Aorta (tissue), 5 donors: ENCODE data around the gene ACOT7. TPM values are rescaled to one million over a fixed set of nuclear protein-coding genes. Genes with fewer than 3 reads are reported as not detected.
"Not testable (repeated sequence)": the region's sequence is repeated elsewhere in the genome, so short reads cannot be mapped to it uniquely, and the experiment has no call there.

Experiments used
- ATAC-seq: fragments of 200-7000 bp; cut with Tn5 transposase; one replicate; pipeline ENCODE4 v1.9.1; 2022; ENCODE audit warnings: moderate library complexity; ENCODE audit not compliant: low FRiP score
- DNase-seq, 2 donors: peaks; one replicate each; pipeline ENCODE4 v3.0.0-alpha.2; 2020
- H3K27ac ChIP-seq, 2 donors: one replicate each; pipeline ENCODE4 v1.5.1; 2013; ENCODE audit warnings: low read length in 2 of 2, mild to moderate bottlenecking in 2 of 2, moderate library complexity in 2 of 2, control low read depth in 1 of 2, inconsistent platforms in 1 of 2, low read depth in 1 of 2
- H3K27me3 ChIP-seq, 2 donors: one replicate each; pipeline ENCODE4 v1.6.1; 2013; ENCODE audit warnings: control low read depth in 1 of 2, low read length in 1 of 2, mild to moderate bottlenecking in 1 of 2, moderate library complexity in 1 of 2; ENCODE audit not compliant: insufficient read depth in 2 of 2, control insufficient read depth in 1 of 2
- H3K36me3 ChIP-seq, 2 donors: one replicate each; pipeline ENCODE4 v1.6.1; 2013; ENCODE audit warnings: control low read depth in 1 of 2, low read length in 1 of 2, mild to moderate bottlenecking in 1 of 2; ENCODE audit not compliant: insufficient read depth in 2 of 2, control insufficient read depth in 1 of 2
- H3K4me1 ChIP-seq, 2 donors: one replicate each; pipeline ENCODE4 v1.6.1; 2013; ENCODE audit warnings: low read length in 2 of 2, control low read depth in 1 of 2, mild to moderate bottlenecking in 1 of 2, moderate library complexity in 1 of 2; ENCODE audit not compliant: insufficient read depth in 2 of 2, control insufficient read depth in 1 of 2
- H3K4me3 ChIP-seq, 2 donors: one replicate each; pipeline ENCODE4 v1.5.1; 2013; ENCODE audit warnings: low read length in 2 of 2, control low read depth in 1 of 2, mild to moderate bottlenecking in 1 of 2
- H3K9me3 ChIP-seq: one replicate; pipeline ENCODE4 v1.6.1; 2013; ENCODE audit warnings: mild to moderate bottlenecking, low read length; ENCODE audit not compliant: control insufficient read depth
- WGBS, 2 donors: extraction: QIAGEN DNeasy Blood & Tissue Kit; methylation state at CpG; one replicate each; pipeline ENCODE4 v1.1.7; 2013; 5-methylcytosine and 5-hydroxymethylcytosine counted together
- intact Hi-C, 2 donors: fragments of 100-400 bp; cut with DNase I; formaldehyde crosslinking; loops; one replicate each; pipeline versions ENCODE4 v1.14.2 to v1.15.0; 2022
- polyA plus RNA-seq, 2 donors: library from polyadenylated mRNA; stranded (reverse); fragments of 200-250 nt; gene quantifications; one replicate each; pipeline ENCODE4 v1.2.3, GENCODE V29; 2013
- total RNA-seq, 2 donors: library from RNA; stranded (reverse); fragmentation: NEBNext Ultra II Directional; extraction: Animal tissue kit (Norgen Biotek cat#: 25700); gene quantifications; one replicate each; pipeline ENCODE4 v1.2.1, GENCODE V29; 2021
- donor health status: healthy with polysubstance abuse.
- donor health status: Bipolar disorder and iron deficiency.
- donor health status: DM: no; HTN: no; CAD: no.
- donor health status: DM: no; HTN: no; CAD: no.
- donor health status: DM: yes; HTN: yes; CAD: no.

ACOT7 gene
- total and polyA plus RNA-seq, 4 donors, result 12.5 to 22.6 (median 17.6) TPM

GRCh38 chr1:6409733-6410132 lies 16.2 kb upstream of the ACOT7 start:
- H3K36me3 ChIP-seq, result no peaks in the 10 kb centered on the region
- H3K4me1 ChIP-seq, result no peaks in the 10 kb centered on the region
- no peaks in the 10 kb centered on the region for H3K9me3 ChIP-seq
- no peaks in the 10 kb centered on the region for H3K27me3 ChIP-seq
- no peak overlapping the region for H3K27ac ChIP-seq
- ATAC-seq (no peak), DNase-seq (no peak)
- intact Hi-C loops, result loop anchor here in 1 of 2 donors (5.0 kb wide), 1 partner anchor 47 kb away; no protein-coding TSS in a partner anchor
- H3K4me3 ChIP-seq, result no peak overlapping the region
- 92 to 93% methylated on average over 6 of the region's 6 CpGs for WGBS, 2 donors

GRCh38 chr1:6409053-6409452 lies 15.5 kb upstream of the ACOT7 start:
- Histone ChIP-seq H3K9me3 (no peaks in the 10 kb centered on the region), H3K4me1 (no peaks in the 10 kb centered on the region), H3K27me3 (no peaks in the 10 kb centered on the region), H3K27ac (no peak overlapping the region), H3K4me3 (no peak overlapping the region), H3K36me3 (no peaks in the 10 kb centered on the region)
- intact Hi-C loops, result loop anchor here in 1 of 2 donors (5.0 kb wide), 1 partner anchor 47 kb away; no protein-coding TSS in a partner anchor
- ATAC-seq (no peak), DNase-seq (no peak)
- 89 to 93% methylated on average over 4 of the region's 4 CpGs for WGBS, 2 donors

DNA sequence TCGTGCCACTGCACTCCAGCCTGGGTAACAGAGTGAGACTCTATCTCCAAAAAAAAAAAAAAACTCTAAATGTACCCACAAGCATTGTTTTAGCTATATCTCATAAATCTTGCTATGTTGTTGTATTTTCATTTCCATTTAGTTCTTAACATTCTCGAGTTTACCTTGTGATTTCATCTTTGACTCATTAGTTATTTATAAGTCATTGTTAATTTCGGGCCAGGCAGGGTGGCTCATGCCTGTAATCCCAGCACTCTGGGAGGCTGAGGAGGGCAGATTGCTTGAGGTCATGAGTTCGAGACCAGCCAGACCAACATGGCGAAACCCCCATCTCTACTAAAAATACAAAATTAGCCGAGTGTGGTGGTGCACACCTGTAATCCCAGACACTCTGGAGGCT lies 14.5 kb upstream of the ACOT7 start:
- DNase-seq (no peak), ATAC-seq (no peak)
- no peaks in the 10 kb centered on the region for H3K36me3 ChIP-seq
- H3K9me3 ChIP-seq, result no peaks in the 10 kb centered on the region
- H3K27me3 ChIP-seq, result no peaks in the 10 kb centered on the region
- intact Hi-C loops, result loop anchor here in 1 of 2 donors (5.0 kb wide), 1 partner anchor 46 kb away; no protein-coding TSS in a partner anchor
- H3K27ac ChIP-seq, result no peak overlapping the region
- 55 to 62% methylated on average over 6 of the region's 6 CpGs for WGBS, 2 donors
- H3K4me3 ChIP-seq, result no peak overlapping the region
- H3K4me1 ChIP-seq, result no peaks in the 10 kb centered on the region

DNA sequence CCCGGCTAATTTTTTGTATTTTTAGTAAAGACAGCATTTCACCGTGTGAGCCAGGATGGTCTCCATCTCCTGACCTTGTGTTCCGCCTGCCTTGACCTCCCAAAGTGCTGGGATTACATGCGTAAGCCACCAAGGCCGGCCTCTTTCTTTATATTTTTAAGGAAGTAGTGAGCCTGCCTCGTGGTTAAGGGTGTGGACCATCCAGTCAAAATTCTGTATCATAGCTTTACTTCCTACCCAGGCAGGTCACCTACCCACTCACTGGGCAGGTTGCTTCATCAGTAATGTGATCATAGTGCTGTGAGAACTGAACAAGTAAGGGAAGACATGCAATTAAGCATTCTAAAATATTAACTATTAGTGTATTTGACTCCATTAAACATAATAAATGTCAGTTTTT lies 8.1 kb upstream of the ACOT7 start:
- 76 to 78% methylated on average over 6 of the region's 6 CpGs for WGBS, 2 donors
- Histone ChIP-seq H3K4me3 (no peak overlapping the region), H3K4me1 (no peaks in the 10 kb centered on the region), H3K9me3 (no peaks in the 10 kb centered on the region), H3K36me3 (no peaks in the 10 kb centered on the region), H3K27ac (no peak overlapping the region), H3K27me3 (no peaks in the 10 kb centered on the region)
- intact Hi-C loops, result no loop called here
- ATAC-seq (no peak), DNase-seq (no peak)

- H3K36me3 ChIP-seq, result no peaks in the 10 kb centered on the region
- ATAC-seq, result no peak
- DNase-seq, result no peak
- H3K27ac ChIP-seq, result no peak overlapping the region
- intact Hi-C loops, result no loop called here
- 91 to 92% methylated on average over 3 of the region's 3 CpGs for WGBS, 2 donors
- H3K4me3 ChIP-seq, result no peak overlapping the region
- H3K9me3 ChIP-seq, result no peaks in the 10 kb centered on the region
- H3K27me3 ChIP-seq, result no peaks in the 10 kb centered on the region
- no peaks in the 10 kb centered on the region for H3K4me1 ChIP-seq
Measured at GRCh38 chr1:6399294-6399693, 5.7 kb upstream of the ACOT7 start.

DNA sequence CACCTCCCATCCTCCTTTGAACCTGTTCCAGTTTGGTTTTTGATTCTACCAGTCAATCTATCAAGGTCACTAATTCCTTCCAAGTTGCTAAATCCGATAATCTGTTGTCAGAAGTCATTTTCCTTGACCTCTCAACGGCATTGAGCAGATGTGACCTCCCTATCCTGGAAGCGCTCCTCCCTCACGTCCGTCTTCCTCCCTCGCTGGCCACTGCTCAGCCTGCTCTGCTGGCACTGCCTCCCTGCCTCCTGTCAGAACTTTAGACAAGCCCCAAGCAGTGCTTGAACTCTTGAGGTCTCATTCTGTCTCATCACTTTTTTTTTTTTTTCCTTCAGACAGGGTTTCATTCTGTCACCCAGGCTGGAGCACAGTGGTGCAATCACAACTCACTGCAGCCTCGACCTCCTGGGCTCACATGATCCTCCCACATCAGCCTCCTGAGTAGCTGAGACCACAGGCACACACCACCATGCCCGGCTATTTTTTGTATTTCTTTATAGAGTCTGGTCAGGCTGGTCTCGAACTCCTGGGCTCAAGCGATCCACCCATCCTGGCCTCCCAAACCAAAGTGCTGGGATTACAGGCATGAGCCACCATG lies 4.4 kb upstream of the ACOT7 start:
- WGBS, 2 donors, result 78 to 80% methylated on average over 10 of the region's 10 CpGs
- ATAC-seq (no peak), DNase-seq (no peak)
- Histone ChIP-seq H3K4me1 (no peaks in the 10 kb centered on the region), H3K9me3 (no peaks in the 10 kb centered on the region), H3K4me3 (no peak overlapping the region), H3K27ac (no peak overlapping the region), H3K36me3 (no peaks in the 10 kb centered on the region), H3K27me3 (no peaks in the 10 kb centered on the region)
- intact Hi-C loops, result no loop called here

DNA sequence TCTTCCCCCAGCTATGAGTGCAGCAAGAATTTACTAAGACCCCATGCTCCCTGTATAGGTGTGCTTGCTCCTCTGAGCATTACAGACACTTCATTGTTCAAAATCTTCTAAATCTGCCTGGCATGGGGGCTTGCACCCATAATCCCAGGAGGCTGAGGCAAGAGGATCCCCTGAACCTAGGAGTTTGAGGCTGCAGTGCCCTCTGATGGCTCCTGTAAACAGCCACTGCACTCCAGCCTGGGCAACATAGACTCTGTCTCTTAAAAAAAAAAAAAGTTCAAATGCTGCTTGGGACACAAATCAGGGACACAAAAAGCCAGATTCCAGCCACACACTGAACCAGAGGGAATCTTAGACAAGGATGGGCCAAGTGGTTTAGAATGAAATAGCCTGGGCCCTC lies 3.4 kb upstream of the ACOT7 start:
- intact Hi-C loops, result no loop called here
- Histone ChIP-seq H3K4me3 (no peak overlapping the region), H3K27ac (no peak overlapping the region), H3K27me3 (no peaks in the 10 kb centered on the region), H3K4me1 (no peaks in the 10 kb centered on the region), H3K9me3 (no peaks in the 10 kb centered on the region), H3K36me3 (no peaks in the 10 kb centered on the region)
- ATAC-seq, result no peak
- DNase-seq, result no peak

DNA sequence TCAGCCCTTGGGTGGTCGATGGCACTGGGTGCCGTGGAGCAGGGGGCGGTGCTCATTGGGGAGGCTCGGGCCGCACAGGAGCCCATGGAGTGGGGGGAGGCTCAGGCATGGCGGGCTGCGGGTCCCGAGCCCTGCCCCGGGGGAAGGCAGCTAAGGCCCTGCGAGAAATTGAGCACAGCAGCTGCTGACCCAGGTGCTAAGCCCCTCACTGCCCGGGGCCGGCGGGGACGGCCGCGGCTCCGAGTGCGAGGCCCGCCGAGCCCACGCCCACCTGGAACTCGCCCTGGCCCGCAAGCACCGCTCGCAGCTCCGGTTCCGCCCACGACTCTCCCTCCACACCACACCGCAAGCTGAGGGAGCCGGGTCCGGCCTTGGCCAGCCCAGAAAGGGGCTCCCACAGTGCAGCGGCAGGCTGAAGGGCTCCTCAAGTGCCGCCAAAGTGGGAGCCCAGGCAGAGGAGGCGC lies 2.2 kb upstream of the ACOT7 start:
- ATAC-seq, H3K9me3 ChIP-seq, H3K36me3 ChIP-seq, intact Hi-C loops, H3K4me3 ChIP-seq, DNase-seq, H3K27ac ChIP-seq, H3K27me3 ChIP-seq, H3K4me1 ChIP-seq: not testable (repeated sequence)
- 95 to 98% methylated on average over 24 to 34 of the region's 34 CpGs for WGBS, 2 donors

- intact Hi-C loops, H3K4me1 ChIP-seq, H3K9me3 ChIP-seq, ATAC-seq, H3K27ac ChIP-seq, DNase-seq, H3K27me3 ChIP-seq, H3K36me3 ChIP-seq, H3K4me3 ChIP-seq: not testable (repeated sequence)
- 92 to 93% methylated on average over 8 of the region's 8 CpGs for WGBS, 2 donors
Measured at GRCh38 chr1:6395130-6395529, 1.6 kb upstream of the ACOT7 start.
